Right ventricle myocardium superior (tissue), 1 donor: Measurements from ENCODE around the gene TSHZ1. TPM values are rescaled to one million over a fixed set of nuclear protein-coding genes. Genes with fewer than 3 reads are reported as not detected.

ENCODE experiments used
- ATAC-seq: fragments of 200-7000 bp; cut with Tn5 transposase; one replicate; pipeline ENCODE4 v1.9.1; 2020; ENCODE audit warnings: mild to moderate bottlenecking; ENCODE audit not compliant: poor library complexity
- DNase-seq: peaks from one replicate; pipeline ENCODE4 v3.0.0-alpha.2; 2020
- intact Hi-C: fragments of 100-400 bp; cut with DNase I; formaldehyde crosslinking; loops from one replicate; pipeline ENCODE4 v1.11.2; 2022
- total RNA-seq: library from RNA; stranded (reverse); fragmentation: NEBNext Ultra II Directional; extraction: Animal tissue kit (Norgen Biotek cat#: 25700); gene quantifications from one replicate; pipeline ENCODE4 v1.2.1, GENCODE V29; 2021
- donor health status: DM: no; HTN: yes; CAD: no; lungs with severe emphysema.

TSHZ1 gene
- total RNA-seq, 1 donor from 2014 or later, result 24.0 TPM

DNA sequence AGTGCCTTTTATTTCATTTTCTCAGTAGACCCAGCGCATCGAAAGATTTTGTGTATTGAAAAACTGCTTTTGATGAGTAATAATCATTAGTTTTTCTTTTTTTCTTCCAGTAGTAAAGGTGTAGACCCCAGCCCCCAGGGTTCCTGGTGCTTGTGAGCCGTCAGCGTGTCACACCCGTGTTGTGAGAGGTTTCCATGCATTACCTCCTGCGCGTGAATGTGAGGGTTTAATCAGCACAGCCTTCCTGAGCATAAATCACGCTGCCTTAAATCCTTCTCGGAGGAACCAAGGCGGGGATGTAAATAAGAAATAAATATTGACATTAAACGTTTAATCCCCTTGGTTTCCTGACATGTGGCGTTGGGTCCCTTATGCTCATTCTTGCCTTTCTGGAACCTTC, 24.3 kb downstream of the TSHZ1 start:
- intact Hi-C loops, result no loop called here
- DNase-seq (no peak), ATAC-seq (no peak)

DNA sequence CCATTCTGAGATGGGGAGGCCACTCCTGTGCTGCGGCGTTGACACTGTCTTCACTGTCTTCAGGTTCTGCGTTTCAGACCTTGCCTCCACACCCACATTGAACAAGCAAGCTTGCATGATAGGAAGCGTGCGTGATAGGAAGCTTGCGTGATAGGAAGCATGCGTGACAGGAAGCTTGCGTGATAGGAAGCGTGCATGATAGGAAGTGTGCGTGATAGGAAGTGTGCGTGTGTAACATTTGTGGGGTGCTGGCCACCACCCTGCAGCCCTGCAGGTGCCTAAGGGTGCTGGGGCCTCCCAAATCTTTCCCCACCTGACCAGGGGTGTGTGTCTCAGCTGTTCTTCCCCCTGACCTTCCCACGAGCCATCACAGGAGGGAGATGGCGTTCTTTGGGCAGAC, 25.3 kb downstream of the TSHZ1 start:
- no peak for ATAC-seq

GRCh38 chr18:75238100-75238499, 27.5 kb downstream of the TSHZ1 start:
- ATAC-seq, result no peak
- intact Hi-C loops, result no loop called here
- no peak for DNase-seq

More for the DNA sequence above, 25.3 kb downstream of the TSHZ1 start:
- no peak for DNase-seq
- intact Hi-C loops, result no loop called here

DNA sequence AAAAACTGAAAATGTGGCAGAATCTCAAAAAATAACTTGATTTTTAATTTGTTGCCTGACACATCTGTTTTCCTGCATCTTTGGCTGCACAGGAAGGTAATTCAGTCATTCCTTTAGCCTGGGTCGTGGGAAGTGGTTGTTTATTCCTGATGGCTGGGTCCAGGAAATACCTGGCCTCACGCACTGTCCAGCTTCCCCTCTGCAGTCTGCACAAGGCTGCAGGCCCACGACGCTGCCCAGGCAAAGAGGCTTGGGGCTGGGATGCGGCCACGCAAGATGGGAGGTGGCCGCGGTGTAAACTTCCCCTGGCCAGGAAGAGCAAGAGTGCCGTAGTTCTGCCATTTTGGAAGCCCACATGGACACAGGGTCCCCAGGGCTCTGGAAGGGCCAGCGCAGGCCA, 28.2 kb downstream of the TSHZ1 start:
- ATAC-seq (no peak), DNase-seq (peak; percentile 35)
- intact Hi-C loops, result no loop called here

- ATAC-seq (no peak), DNase-seq (no peak)
- intact Hi-C loops, result no loop called here
These were observed 29.8 kb downstream of the TSHZ1 start for GRCh38 chr18:75240433-75240832.

- DNase-seq (no peak), ATAC-seq (no peak)
- intact Hi-C loops, result no loop called here
These were observed 31.1 kb downstream of the TSHZ1 start for GRCh38 chr18:75241705-75242104.

DNA sequence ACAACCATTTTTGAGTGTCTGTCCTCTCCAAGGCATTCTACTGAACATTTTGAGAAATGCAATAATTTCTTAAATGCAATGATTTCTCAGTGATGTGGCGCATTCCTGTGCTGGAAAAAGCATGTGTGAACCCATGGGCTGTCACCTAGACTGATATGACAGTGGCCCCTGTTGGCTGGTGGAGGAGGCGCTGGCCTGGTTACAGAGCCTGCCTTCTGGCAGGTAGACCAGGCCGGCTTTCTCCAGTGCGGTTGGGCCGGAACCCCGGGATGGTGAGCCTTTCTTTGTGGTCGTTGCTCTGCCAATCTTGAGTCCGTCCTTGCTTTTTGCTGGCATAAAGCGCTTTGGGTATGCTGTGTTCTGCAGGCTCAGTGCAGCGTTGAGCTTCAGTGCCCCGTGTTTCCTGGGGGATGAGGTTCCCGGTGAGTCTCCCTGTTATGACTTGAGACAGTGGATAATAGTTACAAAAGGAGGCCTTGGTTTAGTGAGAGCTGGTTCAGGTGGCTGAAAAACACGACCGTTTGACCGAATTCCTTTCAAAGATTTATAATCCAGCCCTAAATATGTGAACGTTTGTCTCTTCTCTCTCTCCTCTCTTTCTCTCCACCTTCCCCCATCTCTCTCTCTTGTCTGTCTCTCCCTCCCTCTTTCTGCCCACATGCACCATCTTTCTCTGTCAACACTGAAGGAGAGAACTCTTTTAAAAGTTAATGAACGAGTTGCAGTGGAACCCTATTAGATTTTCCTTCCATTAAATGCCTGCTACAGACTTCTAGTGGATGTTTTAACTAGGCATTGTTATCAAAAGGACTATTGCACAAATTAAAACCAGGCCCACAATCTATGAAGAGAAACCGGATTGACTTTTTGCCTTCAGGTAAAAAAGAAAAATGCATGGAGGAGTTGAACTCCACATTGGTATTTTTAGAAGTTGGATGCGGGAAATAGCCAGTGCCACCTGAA, 34.0 kb downstream of the TSHZ1 start:
- intact Hi-C loops, result no loop called here
- ATAC-seq, result peak; percentile 66
- DNase-seq, result peak; percentile 50

DNA sequence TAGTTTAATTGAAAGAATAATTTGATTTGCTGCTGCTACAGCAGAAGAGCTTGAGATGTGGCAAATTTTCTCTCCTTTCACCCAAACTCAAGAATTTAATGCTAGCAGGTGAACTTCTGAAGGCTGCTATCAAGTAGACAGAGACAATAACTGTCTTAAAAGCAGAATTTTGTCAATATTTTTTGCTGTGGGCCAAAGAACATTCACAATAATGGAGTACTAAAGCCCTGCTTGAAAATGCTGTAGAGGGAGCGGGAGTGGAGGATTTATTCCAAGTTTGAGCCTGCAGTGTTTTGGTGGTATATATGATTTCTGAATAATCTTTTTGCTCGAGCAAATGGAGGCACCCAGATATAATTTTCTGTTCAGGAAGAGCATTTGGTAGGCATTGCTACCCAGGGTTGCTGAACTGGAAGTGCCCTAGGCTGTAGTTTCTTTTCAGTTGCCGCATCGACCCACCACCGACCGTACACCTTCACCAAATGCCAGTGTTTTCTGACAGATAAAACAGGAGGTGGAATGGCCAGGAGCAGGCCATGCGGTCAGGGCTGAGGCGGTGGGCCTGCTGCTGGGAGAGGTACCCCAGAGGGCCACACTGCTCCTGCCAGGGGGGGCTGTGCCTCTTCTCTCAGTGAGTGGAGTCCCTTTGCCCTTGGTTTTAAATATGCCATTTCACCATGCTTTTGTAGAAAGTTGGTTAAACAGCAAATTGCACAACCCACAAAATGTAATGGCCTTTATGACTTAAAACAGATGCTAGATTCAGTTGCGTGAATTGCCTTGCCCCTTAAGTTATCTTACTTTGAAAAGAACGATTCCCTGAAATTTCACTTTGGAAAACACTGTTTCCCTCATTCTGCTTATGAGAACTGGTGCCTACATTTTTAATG, 36.4 kb downstream of the TSHZ1 start:
- ATAC-seq, result peak; percentile 12
- peak; percentile 41 for DNase-seq
- intact Hi-C loops, result no loop called here

DNA sequence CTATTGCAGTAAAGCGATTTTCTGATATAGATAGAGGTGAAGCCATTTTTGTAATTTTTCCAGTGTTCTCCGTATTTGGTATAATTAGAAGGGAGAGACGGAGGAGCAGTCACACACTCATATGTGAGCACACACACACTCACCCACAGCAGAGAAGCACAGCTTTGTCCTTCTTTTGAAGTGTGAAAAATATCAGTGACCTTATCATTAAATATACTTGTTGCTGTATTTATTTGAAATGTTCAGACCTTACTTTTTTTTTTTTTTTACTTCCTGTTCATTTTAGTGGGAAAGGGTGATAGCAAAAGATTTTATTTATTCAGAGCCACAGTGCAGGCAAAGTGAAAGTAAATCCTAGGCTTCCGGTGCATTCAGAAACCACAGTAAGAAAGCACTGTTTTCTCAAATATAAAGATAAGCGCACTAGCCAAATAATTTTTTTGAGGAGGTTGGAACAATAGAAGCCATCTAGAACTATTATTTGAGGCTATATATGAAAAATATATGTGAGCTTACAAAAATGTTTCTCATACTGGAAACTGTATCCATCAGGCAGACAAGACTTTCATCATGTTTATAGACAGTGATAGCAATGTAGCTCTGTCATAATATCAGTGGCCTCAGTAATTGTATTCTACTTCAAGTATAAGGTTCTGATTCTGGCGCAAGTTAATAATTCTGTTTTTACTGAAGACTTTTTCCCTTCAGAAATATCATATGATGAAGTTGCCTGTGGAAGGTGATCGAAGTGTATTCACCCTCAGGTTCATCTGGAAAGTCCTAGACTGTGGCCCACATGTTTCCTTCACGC, 37.2 kb downstream of the TSHZ1 start:
- ATAC-seq (peak; percentile 72), DNase-seq (no peak)
- intact Hi-C loops, result no loop called here

GRCh38 chr18:75248426-75249174, 38.0 kb downstream of the TSHZ1 start:
- intact Hi-C loops, result no loop called here
- no peak for ATAC-seq

DNA sequence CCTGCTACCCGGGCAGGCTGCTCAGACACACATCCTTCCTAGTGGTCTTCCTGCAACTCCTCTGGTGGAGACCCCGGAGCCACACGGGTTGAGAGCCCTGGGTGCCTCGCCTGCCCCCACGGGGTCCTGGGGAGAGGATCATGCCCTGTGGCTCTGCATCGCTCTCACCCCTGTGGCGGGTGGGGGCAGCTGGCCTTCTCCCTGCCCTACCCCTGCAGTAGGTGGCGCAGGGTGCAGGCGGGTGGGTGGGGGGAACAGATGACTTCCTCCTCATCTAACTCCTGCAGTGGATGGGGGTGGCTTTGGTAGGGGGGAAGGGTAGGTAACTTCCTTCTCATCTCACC, 38.5 kb downstream of the TSHZ1 start:
- DNase-seq, result no peak
- intact Hi-C loops, result no loop called here
- ATAC-seq, result no peak

More at GRCh38 chr18:75248426-75249174, 38.0 kb downstream of the TSHZ1 start:
- peak; percentile 40 for DNase-seq

- intact Hi-C loops, result no loop called here
- ATAC-seq, result no peak
- DNase-seq, result no peak
These were observed 39.3 kb downstream of the TSHZ1 start for GRCh38 chr18:75249672-75250470.

GRCh38 chr18:75250471-75250821, 39.8 kb downstream of the TSHZ1 start:
- ATAC-seq, result no peak
- intact Hi-C loops, result no loop called here
- no peak for DNase-seq

DNA sequence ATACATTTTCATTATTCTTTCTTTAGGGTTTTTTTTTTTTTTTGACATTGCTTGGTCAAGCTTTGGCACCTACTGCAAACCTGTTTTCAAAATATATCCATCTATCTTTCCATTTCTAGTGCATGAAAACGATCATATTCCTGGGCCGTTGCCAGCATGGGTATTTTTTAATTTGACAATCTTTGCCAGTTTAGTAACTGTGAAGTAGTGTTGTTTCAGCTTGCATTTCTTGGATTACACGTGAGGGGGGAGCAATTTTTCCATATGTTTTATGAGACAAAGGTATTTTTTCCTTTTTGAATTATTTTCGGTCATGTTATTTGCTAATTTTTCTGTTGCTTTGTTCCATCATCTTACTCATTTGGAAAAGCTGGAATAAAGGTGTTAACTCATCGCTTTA, 40.9 kb downstream of the TSHZ1 start:
- DNase-seq (no peak), ATAC-seq (no peak)
- intact Hi-C loops, result no loop called here

DNA sequence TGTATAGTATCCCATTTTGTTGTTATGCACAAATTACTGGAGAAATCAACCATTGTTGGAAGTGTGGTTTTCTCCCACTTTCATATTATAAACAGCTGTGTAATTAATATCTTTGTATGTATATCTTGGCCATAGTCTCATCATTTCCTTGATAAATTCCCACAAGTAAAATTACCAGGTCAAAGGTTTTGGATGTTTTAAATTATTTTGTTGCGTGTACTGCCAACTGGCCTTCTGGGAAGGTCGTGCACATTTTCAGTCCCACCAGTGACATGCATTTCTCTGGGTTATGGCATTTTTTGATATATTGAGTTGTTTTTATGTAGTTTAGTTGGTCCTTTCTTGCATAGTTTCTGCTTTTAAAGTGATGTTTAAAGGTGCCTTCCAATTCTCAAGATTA, 41.5 kb downstream of the TSHZ1 start:
- DNase-seq (no peak), ATAC-seq (no peak)
- intact Hi-C loops, result no loop called here

DNA sequence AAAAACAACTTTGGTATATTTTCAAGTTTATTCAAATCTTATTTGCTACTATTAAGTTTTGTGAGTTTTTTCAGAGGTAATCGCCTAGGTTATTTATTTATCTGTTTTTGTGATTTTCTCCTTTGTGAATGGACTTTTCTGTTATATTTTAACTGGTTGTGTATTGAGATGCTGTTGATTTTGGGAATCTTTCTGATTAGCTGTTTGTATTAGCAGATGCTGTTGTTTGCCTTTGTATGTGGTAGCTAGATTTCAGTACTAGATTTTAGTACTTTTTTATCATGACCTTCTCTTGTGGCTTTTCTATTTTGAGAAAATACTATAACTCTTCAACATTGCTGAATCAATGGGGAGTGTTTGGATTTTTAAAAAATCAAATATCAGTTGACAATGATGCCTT, 42.4 kb downstream of the TSHZ1 start:
- DNase-seq (no peak), ATAC-seq (no peak)
- intact Hi-C loops, result no loop called here

DNA sequence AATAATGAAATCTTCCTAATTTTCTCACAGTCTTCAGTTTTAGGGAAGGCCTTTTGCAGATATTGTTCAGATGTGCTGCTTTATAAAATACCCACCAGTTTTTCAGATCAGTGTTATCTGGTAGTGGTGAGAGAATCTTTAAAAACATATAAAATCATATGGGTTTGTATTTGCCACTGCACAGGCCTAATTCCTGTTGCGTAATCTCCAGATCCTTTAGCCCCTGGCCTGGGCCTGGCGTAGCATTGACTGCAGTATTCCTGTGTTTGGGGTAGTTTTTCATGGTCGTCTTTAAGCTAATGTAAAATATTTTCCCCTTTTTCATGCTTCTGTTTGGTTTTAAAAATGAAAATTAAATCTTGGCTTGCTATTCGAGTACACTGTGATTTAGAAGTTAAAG, 43.2 kb downstream of the TSHZ1 start:
- DNase-seq, result no peak
- peak; percentile 65 for ATAC-seq
- intact Hi-C loops, result no loop called here

GRCh38 chr18:75255094-75255493, 44.5 kb downstream of the TSHZ1 start:
- DNase-seq (no peak), ATAC-seq (no peak)
- intact Hi-C loops, result no loop called here
